HG03103 (cell line): ENCODE measurements around the gene DPH5.
"Not testable (repeated sequence)": the region's sequence is repeated elsewhere in the genome, so short reads cannot be mapped to it uniquely, and the experiment has no call there.

Experiments
- ATAC-seq: cut with Tn5 transposase; IDR thresholded peaks from one replicate; pipeline ENCODE4 v1.9.1; 2021; ENCODE audit warnings: low read depth; ENCODE audit not compliant: unreplicated experiment

The DPH5 gene

GRCh38 chr1:100948721-100949405 is 76.7 kb downstream of the DPH5 start:
- ATAC-seq: not testable (repeated sequence)

- ATAC-seq: not testable (repeated sequence)
Observed at GRCh38 chr1:100947816-100948215, 77.8 kb downstream of the DPH5 start.

- not testable (repeated sequence) for ATAC-seq
Observed at GRCh38 chr1:100946064-100946463, 79.5 kb downstream of the DPH5 start.

- ATAC-seq: no peak
Observed at GRCh38 chr1:100943533-100943932, 82.1 kb downstream of the DPH5 start.

- no peak for ATAC-seq
Observed at GRCh38 chr1:100942304-100943046, 83.1 kb downstream of the DPH5 start.

GRCh38 chr1:100941580-100942216 is 83.9 kb downstream of the DPH5 start:
- no peak for ATAC-seq

GRCh38 chr1:100941098-100941527 is 84.5 kb downstream of the DPH5 start:
- ATAC-seq: no peak
